HG02981 (cell line): Measurements from ENCODE around the gene PBLD.

Experiments
- ATAC-seq: cut with Tn5 transposase; IDR thresholded peaks from one replicate; pipeline ENCODE4 v1.9.1; 2021; ENCODE audit warnings: mild to moderate bottlenecking, moderate library complexity; ENCODE audit not compliant: unreplicated experiment

Gene PBLD

GRCh38 chr10:68332259-68333057 lies at the start of gene PBLD:
PBLD (minus strand) TSS chr10:68332928; CDS start chr10:68306844, 26,084 bp downstream.
- peak; percentile 14 for ATAC-seq

GRCh38 chr10:68371604-68372003 lies 38.9 kb upstream of the PBLD start:
- no peak for ATAC-seq

- ATAC-seq: no peak
Observed at GRCh38 chr10:68367121-68367520, 34.4 kb upstream of the PBLD start.

GRCh38 chr10:68366600-68366999 lies 33.9 kb upstream of the PBLD start:
- no peak for ATAC-seq

- ATAC-seq: no peak
Observed at GRCh38 chr10:68365611-68366010, 32.9 kb upstream of the PBLD start.

GRCh38 chr10:68364101-68364886 lies 31.6 kb upstream of the PBLD start:
- ATAC-seq: no peak

- no peak for ATAC-seq
Observed at GRCh38 chr10:68362590-68362989, 29.9 kb upstream of the PBLD start.

- no peak for ATAC-seq
Observed at GRCh38 chr10:68359189-68359588, 26.5 kb upstream of the PBLD start.

GRCh38 chr10:68353537-68353936 lies 20.8 kb upstream of the PBLD start:
- no peak for ATAC-seq

GRCh38 chr10:68348265-68348741 lies 15.6 kb upstream of the PBLD start:
- ATAC-seq: no peak

- no peak for ATAC-seq
Observed at GRCh38 chr10:68346774-68347173, 14.0 kb upstream of the PBLD start.

- no peak for ATAC-seq
Observed at GRCh38 chr10:68345621-68346020, 12.9 kb upstream of the PBLD start.

GRCh38 chr10:68342909-68343516 lies 10.3 kb upstream of the PBLD start:
- no peak for ATAC-seq

- no peak for ATAC-seq
Observed at GRCh38 chr10:68340358-68341080, 7.8 kb upstream of the PBLD start.

GRCh38 chr10:68336754-68337351 lies 4.1 kb upstream of the PBLD start:
- ATAC-seq: no peak

- ATAC-seq: no peak
Observed at GRCh38 chr10:68334672-68335467, 2.1 kb upstream of the PBLD start.

GRCh38 chr10:68333440-68334431 lies 1.0 kb upstream of the PBLD start:
- ATAC-seq: no peak

- no peak for ATAC-seq
Observed at GRCh38 chr10:68333058-68333395, 299 bp upstream of the PBLD start.
